ENCODE results near the gene KLF16.

KLF16 gene

DNA sequence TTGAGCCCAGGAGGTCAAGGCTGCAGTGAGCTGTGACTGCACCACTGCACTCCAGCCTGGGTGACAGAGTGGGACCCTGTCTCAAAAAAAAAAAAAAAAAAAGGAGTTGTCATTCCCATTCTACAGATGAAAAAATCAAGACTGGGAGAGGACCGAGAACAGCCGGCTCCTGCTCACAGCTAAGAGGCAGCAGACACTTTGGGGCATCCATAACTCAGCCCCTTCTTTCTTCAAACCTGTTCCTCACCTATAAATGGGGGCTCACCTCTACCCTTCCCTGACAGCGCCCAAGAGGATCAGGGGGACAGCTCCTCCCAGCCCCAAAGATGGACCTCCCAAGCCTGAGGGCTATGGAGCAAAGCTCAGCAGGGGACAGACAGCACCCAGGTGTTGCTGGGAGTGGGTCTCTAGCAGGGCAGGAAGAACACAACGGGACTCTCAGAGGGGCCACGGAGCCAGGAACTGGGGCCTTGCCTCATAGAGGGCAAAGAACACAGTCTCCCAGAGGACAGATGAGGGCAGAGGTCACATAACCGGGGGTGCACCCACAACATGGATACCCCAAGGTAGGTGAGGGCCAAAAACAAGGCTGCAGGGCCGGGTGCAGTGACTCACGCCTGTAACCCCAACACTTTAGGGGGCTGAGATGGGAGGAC is 3.4 kb upstream of the KLF16 start:
- no peak for ATAC-seq
- no peak for TF ChIP-seq ZNF70 (CRISPR knock-in tag; IDR thresholded peaks at IDR 0.05)
- no peak for TF ChIP-seq TCF4 (CRISPR knock-in tag; IDR thresholded peaks at IDR 0.05; ENCODE audit: borderline replicate concordance)
- no peak for TF ChIP-seq ZFP30 (CRISPR knock-in tag; IDR thresholded peaks at IDR 0.05)
- no peak for TF ChIP-seq ZFP3 (CRISPR knock-in tag; IDR thresholded peaks at IDR 0.05)
- TF ChIP-seq RARB (CRISPR knock-in tag; IDR thresholded peaks at IDR 0.05), result no peak
- TF ChIP-seq ZNF565 (CRISPR knock-in tag; conservative IDR thresholded peaks at IDR 0.05; ENCODE audit: low read depth), result no peak
- TF ChIP-seq CSDC2 (CRISPR knock-in tag; IDR thresholded peaks at IDR 0.05), result no peak
- TF ChIP-seq PPARA (CRISPR knock-in tag; IDR thresholded peaks at IDR 0.05; ENCODE audit: borderline replicate concordance), result no peak
- no peak for TF ChIP-seq GLIS3 (CRISPR knock-in tag; IDR thresholded peaks at IDR 0.05)
- TF ChIP-seq, protein P1, sequence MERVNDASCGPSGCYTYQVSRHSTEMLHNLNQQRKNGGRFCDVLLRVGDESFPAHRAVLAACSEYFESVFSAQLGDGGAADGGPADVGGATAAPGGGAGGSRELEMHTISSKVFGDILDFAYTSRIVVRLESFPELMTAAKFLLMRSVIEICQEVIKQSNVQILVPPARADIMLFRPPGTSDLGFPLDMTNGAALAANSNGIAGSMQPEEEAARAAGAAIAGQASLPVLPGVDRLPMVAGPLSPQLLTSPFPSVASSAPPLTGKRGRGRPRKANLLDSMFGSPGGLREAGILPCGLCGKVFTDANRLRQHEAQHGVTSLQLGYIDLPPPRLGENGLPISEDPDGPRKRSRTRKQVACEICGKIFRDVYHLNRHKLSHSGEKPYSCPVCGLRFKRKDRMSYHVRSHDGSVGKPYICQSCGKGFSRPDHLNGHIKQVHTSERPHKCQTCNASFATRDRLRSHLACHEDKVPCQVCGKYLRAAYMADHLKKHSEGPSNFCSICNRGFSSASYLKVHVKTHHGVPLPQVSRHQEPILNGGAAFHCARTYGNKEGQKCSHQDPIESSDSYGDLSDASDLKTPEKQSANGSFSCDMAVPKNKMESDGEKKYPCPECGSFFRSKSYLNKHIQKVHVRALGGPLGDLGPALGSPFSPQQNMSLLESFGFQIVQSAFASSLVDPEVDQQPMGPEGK (CRISPR knock-in tag; IDR thresholded peaks at IDR 0.05; ENCODE audit: borderline replicate concordance), result no peak
- no peak for TF ChIP-seq ESRRG (CRISPR knock-in tag; IDR thresholded peaks at IDR 0.05)

DNA sequence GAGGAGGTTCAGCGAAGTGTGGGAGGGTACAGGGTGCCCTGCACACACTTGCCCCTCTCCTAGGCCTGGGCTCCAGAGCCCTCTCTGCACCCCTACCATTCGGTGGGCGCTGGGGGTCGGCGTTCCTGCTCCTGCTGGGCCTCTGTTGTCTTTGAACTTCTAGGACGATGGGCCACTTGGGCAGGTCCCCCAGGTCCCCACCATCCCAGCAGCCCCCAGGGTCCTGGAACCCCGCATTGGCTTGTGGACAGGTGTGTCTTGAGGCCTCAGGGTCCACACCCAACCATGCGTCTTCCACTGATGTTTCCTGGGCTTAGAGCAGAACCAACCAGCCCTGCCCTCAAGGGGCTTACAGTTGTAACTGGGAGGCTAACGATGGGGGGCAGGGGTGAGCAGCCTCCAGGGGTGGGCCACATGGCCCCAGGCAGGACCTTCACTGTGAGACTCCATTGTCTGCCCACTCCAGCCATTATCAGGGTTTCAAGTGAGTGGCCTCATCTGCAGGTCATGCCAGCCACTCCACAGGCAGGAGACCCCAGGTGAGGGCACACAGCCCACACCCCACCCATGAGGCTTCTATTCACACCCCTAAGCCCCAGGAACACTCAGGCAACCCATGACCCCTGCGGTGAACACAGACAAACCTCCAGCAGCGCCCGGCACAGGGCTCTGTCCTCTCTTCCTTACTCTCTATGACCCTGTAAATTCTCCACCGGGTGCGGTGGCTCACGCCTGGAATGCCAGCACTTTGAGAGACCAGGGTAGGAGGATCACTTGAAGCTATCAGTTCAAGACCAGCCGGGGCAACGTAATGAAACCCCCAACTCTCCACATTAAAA is 2.0 kb upstream of the KLF16 start:
- ATAC-seq, result no peak
- no peak for TF ChIP-seq PPARA (CRISPR knock-in tag; IDR thresholded peaks at IDR 0.05; ENCODE audit: borderline replicate concordance)
- no peak for TF ChIP-seq ZNF565 (CRISPR knock-in tag; conservative IDR thresholded peaks at IDR 0.05; ENCODE audit: low read depth)
- TF ChIP-seq, protein P2, sequence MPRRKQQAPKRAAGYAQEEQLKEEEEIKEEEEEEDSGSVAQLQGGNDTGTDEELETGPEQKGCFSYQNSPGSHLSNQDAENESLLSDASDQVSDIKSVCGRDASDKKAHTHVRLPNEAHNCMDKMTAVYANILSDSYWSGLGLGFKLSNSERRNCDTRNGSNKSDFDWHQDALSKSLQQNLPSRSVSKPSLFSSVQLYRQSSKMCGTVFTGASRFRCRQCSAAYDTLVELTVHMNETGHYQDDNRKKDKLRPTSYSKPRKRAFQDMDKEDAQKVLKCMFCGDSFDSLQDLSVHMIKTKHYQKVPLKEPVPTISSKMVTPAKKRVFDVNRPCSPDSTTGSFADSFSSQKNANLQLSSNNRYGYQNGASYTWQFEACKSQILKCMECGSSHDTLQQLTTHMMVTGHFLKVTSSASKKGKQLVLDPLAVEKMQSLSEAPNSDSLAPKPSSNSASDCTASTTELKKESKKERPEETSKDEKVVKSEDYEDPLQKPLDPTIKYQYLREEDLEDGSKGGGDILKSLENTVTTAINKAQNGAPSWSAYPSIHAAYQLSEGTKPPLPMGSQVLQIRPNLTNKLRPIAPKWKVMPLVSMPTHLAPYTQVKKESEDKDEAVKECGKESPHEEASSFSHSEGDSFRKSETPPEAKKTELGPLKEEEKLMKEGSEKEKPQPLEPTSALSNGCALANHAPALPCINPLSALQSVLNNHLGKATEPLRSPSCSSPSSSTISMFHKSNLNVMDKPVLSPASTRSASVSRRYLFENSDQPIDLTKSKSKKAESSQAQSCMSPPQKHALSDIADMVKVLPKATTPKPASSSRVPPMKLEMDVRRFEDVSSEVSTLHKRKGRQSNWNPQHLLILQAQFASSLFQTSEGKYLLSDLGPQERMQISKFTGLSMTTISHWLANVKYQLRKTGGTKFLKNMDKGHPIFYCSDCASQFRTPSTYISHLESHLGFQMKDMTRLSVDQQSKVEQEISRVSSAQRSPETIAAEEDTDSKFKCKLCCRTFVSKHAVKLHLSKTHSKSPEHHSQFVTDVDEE (CRISPR knock-in tag; IDR thresholded peaks at IDR 0.05), result no peak
- TF ChIP-seq CSDC2 (CRISPR knock-in tag; IDR thresholded peaks at IDR 0.05), result no peak
- no peak for TF ChIP-seq ZFP30 (CRISPR knock-in tag; IDR thresholded peaks at IDR 0.05)
- TF ChIP-seq, protein P1 (CRISPR knock-in tag; IDR thresholded peaks at IDR 0.05; ENCODE audit: borderline replicate concordance), result no peak

DNA sequence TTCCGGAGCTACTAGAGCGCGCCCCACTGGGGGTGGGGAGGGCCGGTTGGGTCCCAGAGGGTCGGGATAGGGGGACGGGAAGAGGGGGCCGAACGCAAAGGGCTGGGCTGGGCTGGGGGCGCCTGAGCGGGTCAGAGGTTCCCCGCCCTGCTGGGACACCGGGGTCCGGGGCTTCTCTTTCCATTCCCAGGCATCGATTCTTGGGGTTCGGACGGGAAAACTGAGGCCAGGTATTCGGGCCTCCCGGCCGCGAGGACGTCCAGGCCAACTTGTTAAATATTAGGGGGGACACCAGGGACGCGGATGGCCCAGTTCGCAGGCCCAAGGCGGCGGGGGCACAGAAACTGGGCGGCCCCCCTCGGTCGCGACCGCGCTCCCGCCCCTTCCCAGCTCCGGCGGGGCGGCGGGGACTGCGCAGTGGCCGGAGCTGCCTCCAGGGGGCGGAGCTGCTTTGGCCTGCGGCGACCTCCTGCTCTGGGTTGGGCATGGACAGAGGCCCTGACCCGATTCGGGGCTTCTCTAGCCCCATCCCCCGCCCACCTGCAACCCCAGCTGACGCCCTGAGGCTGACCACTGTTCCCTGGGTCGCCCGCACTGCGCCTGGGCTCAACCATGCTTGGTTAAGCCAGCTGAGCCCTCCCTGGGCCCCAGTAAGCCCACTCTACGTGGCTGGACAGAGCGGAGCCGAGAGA is 1.2 kb upstream of the KLF16 start:
- ATAC-seq, result peak; percentile 86
- TF ChIP-seq BACH2 (CRISPR knock-in tag; IDR thresholded peaks at IDR 0.05; ENCODE audit: borderline replicate concordance), result no peak
- TF ChIP-seq, protein P2 (CRISPR knock-in tag; IDR thresholded peaks at IDR 0.05), result 0 out of 2 replicates have a peak, but pooled peaks have one; percentile 11
- TF ChIP-seq ZNF8 (CRISPR knock-in tag; IDR thresholded peaks at IDR 0.05), result no peak
- TF ChIP-seq, protein P1 (CRISPR knock-in tag; IDR thresholded peaks at IDR 0.05; ENCODE audit: borderline replicate concordance), result peak; percentile 65; the same call in 1 of the 2 replicates
- TF ChIP-seq SNAI2 (CRISPR knock-in tag; IDR thresholded peaks at IDR 0.05), result no peak
